Measurements from ENCODE around the gene NANS.

- TF ChIP-seq CTCF (IDR thresholded peaks at IDR 0.05; ENCODE audit: low read depth, low read length, missing input control) (no peak), MAX (IDR thresholded peaks at IDR 0.05) (no peak)
These were observed 18.8 kb downstream of the NANS start for GRCh38 chr9:98075332-98075805.
